Fibroblast of the conjunctiva (primary cell): ENCODE data around the gene TUT1.
"Not testable (repeated sequence)": the region's sequence is repeated elsewhere in the genome, so short reads cannot be mapped to it uniquely, and the experiment has no call there.

ENCODE experiments used
- DNase-seq: peaks from one replicate; pipeline ENCODE4 v3.0.0-alpha.2; 2010; ENCODE audit warnings: low read depth

The TUT1 gene

DNA sequence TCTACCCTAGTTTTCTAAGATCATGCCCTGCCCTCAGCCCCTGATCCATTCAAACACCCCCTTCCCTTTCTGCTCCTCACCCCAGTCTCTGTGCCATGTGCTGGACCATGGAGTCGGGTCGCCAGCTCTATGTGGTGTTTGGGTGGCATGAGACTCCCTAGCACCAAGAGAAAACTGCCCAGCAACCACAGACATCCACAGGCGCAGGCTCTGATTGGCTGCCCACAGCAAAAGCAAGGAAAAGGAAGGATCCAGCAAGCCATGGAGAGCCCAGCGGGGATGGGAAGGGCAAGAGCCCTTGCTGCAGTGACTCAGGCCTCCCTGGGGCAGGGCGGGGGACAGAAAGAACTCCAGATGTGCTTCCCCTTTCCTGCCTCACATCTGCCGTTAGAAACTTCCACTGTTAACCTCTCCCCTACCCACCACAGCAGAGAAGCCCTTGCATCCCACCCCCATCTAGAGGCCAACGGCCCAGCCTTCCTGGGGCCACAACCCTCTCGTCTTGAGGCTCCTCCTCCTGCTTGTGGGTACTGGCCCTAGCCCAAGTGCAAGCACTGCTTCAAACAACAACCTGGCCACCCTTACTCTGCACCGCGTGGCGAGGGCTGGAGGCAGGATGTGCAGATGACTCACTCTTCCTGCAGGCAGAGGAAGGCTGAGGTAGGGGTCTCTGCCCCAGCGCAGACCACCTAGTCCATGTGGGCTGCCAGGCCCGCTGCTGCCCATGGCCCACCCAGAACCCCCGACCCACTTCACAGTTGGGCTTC is 35.0 kb downstream of the TUT1 start:
- DNase-seq = peak; percentile 97

GRCh38 chr11:62555464-62556107 is 35.7 kb downstream of the TUT1 start:
- DNase-seq = peak; percentile 63

DNA sequence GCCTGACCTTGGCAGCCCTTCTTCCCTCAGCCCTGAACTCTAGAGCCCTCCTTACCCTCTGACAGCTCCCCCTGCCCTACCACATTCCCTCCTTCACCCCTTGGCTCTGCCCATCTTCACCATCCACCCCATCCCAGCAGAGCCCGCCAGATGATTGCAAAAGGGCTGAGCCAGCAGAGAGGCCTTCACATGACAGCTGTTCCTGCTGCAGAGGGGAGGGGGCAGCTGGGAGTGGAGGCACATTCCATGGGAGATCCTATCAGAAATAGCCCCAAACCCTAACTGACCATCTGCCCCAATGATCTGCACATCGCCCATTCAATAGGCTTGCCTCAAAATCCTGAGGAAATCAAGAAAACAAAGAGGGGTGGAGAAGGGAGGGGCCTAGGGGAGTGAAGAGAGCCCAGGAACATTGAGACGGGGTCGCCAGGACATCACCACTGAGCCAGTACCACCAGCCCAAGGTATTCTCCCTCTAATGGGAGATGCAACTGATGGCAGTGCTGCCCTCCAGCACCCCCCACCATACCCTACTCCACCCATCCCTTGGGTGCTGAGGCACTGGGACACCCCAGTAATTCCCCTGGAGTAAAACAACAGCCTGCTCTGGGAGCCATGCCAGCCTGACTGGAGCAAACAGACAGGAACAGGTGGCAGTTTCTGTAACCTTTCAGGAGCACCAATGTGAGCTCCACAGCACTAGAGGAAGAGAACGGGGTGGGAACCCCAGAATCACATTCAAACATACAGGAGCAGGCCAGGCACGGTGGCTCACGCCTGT is 36.7 kb downstream of the TUT1 start:
- no peak for DNase-seq

GRCh38 chr11:62553839-62554361 is 37.4 kb downstream of the TUT1 start:
- peak; percentile 68 for DNase-seq

GRCh38 chr11:62553080-62553838 is 38.1 kb downstream of the TUT1 start:
- peak; percentile 94 for DNase-seq

GRCh38 chr11:62552485-62553079 is 38.7 kb downstream of the TUT1 start:
- no peak for DNase-seq

GRCh38 chr11:62550478-62550877 is 40.8 kb downstream of the TUT1 start:
- DNase-seq = not testable (repeated sequence)

GRCh38 chr11:62548545-62549335 is 42.6 kb downstream of the TUT1 start:
- no peak for DNase-seq

- no peak for DNase-seq
These were observed 43.5 kb downstream of the TUT1 start for GRCh38 chr11:62547691-62548281.

DNA sequence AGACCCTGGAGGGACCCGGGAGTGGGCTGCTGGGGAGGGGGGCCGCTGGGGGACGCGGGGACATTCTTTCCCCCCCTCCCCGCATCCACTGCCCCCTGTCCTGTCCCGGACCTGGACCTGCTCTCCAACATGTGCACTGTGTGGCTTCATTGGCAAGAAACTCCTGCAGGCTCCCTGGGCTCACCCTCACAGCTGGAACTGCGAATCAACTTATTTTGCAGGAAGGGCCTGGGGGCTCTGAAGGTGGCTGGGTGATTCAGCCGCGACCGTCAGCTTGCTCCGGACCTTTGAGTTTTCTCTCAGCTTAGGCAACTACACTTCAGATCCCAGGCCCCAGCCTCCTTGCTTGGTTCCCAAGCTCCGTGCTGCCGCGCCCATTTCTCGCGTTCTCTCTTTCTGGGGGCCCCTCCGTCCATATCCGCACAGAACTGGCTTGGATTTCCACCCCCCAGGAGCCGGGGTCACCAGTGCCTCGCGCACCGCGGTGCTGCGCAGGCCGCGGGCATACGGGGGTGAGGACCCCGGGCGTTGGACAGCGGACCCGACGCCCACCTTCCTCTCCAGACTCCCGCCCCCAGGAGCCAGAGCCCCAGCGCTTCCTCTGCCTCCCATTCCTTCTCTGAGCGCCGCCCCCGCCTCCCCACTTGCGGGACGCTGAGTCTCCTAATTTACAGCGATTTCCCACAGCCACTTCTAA is 44.2 kb downstream of the TUT1 start:
- DNase-seq = no peak

GRCh38 chr11:62546244-62546928 is 44.9 kb downstream of the TUT1 start, which contains the start of gene AHNAK:
Gene AHNAK (minus strand): TSS chr11:62546806. CDS start chr11:62536098, 10,708 bp downstream.
- no peak for DNase-seq

- DNase-seq = peak; percentile 91
These were observed 45.7 kb downstream of the TUT1 start for GRCh38 chr11:62545437-62546243.

DNA sequence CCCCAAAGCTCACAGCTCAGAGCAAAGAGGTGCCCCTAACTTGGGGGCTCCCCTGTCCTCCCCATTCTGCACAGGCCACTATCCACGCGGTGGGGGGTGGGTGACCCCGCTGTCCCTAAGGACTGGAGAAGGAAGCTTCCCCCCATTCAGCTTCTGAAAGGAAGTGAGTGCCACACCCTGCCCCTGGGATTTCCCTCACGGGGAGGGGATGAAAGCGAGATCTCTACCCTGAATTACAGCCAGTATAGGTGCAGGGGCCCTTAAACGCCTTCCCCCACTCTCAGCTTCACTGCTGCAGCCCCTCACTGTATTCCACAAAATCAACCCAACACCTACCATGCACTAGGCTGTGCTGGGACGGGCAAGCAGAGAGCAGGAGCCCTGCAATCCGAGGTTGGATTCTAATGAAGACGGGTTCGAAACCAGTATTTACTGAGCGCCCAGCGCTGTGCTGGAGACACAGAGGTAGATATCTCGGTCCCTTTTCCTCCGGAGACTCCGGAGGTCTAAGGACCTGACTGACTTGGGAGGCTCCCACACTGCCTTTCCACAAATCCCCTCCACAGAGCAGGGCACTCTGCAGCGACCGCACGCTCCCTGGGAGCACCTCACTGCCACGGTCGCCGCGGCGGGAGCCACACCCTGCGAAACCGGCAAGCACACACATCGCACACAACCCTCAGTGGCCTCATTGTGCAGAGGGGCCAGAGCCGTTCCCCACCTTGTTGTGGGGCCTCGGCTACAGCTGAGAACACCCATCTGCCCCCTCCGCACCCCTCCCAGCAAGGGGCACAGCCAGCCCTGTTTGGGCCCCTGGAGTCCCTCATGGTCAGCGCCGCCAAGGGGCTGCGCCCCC is 46.5 kb downstream of the TUT1 start:
- DNase-seq = no peak

DNA sequence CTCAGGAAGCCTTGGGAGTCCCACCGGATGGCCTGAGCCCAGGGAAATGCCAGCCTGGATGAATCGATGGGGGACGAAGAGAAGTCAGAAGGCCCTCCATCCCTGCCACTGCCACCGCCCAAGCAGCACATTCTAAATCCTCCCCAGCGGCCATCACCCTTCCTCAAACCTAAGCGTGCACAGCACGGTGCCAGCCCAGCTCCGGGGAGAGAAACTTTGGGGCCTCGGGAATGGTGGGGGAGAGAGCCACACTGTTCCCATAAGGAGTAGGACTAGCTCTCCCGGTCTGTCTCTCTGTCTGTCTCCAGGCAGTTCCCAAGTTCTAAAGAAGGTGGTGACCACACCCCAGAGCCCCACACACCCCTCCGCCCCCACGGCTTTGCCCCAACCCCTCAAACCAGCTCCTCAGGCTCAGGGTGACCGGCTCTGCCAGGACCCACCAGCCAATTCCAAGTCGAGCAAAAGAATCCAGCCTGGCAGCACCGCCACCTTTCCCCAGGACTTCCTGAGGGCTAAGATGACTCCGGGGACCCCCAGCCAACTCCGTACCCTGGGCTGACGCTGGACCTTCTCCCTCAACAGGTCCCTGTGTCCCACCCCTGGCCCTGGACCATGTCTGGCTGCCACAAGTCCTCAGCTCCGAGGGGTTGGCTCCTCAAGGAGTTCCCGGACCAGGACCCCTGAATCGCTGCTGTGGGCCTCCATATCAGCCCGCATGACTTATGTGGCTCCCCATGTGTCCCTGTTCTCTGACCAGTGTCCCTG is 47.5 kb downstream of the TUT1 start:
- DNase-seq = no peak

DNA sequence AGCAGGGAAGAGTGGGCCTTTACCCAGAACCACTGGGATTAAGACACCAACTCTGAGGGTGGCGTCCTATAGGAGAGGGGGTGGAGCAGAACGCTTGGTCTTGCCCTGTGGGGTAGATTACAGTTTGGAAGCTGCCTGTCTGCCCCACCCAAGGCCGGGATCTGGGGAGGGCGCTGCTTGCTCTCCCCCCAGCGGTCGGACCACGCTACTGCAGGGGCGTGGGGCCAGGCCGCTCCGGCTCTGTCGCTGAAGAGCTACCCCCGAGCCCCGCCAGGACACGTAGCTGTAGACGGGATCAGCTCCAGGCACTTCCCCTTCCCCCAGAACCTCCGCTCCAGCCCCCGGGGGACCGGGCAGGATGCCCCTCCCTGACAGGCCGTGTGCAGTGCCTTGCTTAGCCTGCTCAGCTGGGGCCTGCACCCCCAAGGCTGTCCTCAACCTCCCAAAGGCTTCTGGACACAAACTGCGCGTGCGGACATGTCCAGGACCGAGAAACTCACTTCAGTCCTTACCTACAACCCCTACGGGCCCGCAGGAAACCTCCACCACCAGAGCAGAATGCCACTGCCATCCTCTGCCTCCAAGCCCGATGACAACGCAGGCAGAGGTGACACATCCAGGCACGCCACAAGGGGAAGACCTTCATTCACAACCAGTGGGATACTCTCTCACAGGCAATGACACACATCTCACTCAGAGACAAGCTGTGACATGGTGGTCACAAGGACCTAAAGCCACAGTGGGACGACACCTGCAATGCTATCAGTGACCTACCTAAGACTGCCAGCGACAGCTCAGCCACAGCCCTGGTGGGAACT is 48.4 kb downstream of the TUT1 start:
- DNase-seq = peak; percentile 80
